GM19328 (cell line): ENCODE measurements around the gene IGF2.
"Not testable (repeated sequence)": the region's sequence is repeated elsewhere in the genome, so short reads cannot be mapped to it uniquely, and the experiment has no call there.

ENCODE experiments used
- ATAC-seq: cut with Tn5 transposase; IDR thresholded peaks from one replicate; pipeline ENCODE4 v1.9.1; 2021; ENCODE audit warnings: mild to moderate bottlenecking, moderate library complexity; ENCODE audit not compliant: unreplicated experiment

IGF2 gene

DNA sequence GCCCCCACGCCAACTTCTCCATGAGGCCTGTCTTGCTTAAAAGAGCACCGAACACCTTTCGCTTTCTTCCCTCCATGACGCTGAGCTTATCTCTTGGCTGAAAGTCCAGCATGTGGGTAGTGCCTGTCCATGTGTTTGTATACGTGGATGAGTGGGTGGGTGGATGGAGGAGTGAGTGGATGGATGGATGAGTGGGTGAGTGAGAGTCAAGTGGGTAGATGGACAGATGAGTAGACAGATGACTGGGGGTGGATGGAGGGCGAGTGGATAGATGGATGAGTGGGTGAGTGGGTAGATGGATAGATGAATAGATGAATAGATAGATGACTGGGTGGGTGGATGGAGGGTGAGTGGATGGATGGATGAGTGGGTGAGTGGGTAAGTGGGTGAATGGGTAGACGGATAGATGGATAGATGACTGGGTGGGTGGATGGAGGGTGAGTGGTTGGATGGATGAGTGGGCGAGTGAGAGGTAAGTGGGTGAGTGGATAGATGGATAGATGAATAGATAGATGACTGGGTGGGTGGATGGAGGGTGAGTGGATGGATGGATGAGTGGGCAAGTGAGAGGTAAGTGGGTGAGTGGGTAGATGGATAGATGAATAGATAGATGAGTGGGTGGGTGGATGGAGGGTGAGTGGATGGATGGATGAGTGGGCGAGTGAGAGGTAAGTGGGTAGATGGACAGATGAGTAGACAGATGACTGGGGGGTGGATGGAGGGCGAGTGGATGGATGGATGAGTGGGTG is 14.3 kb downstream of the IGF2 start:
- ATAC-seq = not testable (repeated sequence)

DNA sequence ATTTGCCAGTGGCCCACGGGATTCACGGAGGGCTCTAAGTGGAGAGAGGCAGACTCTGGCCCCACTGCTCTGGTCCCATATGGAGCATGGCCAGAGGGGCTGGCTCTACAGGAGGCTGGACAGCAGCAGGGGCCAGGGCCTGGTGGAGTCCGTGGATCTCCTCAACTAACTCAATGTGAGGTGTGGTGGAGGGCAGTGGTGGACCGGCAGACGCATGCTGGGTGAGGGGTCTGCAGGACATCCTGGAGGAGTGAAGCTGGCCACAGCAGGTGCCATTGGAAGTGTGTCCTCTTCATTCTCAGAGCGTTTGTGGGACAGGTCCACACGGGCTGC is 15.6 kb downstream of the IGF2 start:
- ATAC-seq = no peak

- no peak for ATAC-seq
These were observed 16.1 kb downstream of the IGF2 start for GRCh38 chr11:2122907-2123627.

GRCh38 chr11:2122222-2122906 is 16.8 kb downstream of the IGF2 start:
- no peak for ATAC-seq

DNA sequence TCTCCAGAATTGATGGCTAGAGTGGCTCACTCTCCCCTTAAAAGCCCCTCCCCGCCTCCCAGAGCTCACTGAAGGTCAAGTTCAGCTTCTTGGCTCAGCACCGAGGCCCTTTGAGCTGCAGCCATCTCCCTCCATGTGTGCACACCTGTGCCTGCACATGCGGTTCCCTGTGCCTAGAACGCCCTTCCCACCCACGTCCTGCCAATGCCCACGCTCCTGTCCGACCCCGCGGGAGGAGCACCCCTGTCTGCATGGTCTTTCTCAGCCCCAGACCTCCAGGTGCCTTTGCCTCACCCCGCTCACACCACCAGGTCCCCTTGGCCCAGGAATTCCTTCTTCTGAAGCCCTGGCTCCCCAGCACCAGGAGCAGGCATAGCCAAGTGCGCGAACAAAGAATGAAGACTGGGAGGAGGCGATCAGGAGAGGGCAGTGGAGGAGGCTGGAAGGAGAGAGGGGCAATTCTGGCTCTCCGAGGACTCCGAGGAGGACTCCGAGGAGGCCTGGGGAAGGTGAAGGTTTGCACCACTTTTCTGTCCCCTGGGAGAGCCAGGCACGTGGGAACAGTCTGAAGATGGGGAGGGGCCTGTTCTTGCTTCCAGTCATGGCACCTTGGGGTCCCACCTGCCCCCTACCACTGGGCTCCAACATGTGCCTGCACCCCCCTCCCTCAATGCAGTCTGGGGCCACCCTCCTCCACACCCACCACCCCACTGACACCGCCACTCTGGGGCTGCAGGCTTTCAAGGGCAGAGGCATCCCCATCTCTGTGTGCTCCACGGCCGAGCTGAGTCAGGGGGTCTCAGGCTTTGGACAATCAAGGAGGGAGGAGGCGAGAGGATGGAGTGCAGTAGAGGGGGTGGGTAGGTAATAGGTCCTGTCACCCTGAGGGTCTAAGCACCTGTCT is 17.7 kb downstream of the IGF2 start:
- no peak for ATAC-seq

DNA sequence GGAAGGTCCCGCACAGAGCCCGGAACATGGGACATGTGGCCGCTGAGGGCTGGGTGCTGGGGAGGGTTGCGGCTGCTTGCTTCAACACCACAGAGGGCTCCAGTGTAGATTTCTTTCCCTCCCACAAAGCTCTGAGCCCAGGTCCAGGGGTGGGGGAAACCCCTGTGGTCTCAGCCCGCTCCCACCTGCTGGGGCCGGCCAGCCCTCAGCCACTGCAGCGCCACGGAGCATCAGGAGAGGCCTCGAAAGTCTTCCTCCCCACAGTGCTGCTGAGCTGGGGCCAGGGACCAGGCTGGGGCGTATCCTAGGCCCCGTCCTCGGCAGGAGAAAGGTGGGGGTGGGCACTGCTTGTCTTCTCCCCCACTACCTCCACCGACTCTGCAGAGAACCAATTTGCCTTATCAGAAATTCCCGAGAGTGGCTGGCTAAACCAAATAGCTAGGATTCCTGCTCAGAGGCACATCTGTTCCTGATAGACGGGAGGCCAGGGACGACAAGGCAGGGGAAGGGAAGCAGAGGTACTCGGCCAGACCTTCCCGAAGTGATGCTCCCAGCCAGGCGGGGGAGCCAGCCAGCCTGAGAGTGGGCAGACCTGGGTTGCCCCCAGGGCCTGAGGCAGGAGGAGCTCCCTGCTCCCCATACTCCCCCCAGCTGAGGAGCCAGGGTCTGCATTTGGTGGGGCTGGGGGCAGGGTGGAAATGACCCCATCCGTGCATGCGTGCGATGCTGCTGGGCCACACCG is 18.7 kb downstream of the IGF2 start:
- ATAC-seq = no peak

DNA sequence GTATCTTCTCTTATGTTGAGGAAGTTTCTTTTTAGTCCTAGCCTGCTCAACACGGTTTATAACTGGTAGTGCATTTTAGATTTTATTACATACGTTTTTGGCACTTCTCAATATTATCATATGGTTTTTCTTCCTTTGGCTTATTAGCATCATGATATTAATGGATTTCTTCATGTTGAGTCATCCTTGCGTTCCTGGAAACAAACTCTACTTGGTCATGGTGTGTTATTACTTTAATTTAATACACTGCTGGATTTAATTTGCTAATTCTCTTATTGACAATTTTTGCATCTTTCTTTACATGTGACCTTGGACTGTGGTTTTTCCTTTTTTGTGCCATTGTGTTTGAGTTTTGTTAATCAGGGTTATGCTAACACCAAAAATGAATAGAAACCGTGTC is 20.5 kb downstream of the IGF2 start:
- ATAC-seq = no peak

GRCh38 chr11:2116680-2117079 is 22.5 kb downstream of the IGF2 start:
- ATAC-seq = no peak

GRCh38 chr11:2115308-2115707 is 23.9 kb downstream of the IGF2 start:
- no peak for ATAC-seq

GRCh38 chr11:2114430-2115241 is 24.6 kb downstream of the IGF2 start:
- no peak for ATAC-seq

GRCh38 chr11:2113776-2114175 is 25.4 kb downstream of the IGF2 start:
- ATAC-seq = no peak

GRCh38 chr11:2110521-2110920 is 28.7 kb downstream of the IGF2 start:
- ATAC-seq = no peak

- no peak for ATAC-seq
These were observed 29.6 kb downstream of the IGF2 start for GRCh38 chr11:2109541-2110019.

- ATAC-seq = no peak
These were observed 30.3 kb downstream of the IGF2 start for GRCh38 chr11:2108675-2109491.

GRCh38 chr11:2107941-2108630 is 31.1 kb downstream of the IGF2 start:
- ATAC-seq = no peak

DNA sequence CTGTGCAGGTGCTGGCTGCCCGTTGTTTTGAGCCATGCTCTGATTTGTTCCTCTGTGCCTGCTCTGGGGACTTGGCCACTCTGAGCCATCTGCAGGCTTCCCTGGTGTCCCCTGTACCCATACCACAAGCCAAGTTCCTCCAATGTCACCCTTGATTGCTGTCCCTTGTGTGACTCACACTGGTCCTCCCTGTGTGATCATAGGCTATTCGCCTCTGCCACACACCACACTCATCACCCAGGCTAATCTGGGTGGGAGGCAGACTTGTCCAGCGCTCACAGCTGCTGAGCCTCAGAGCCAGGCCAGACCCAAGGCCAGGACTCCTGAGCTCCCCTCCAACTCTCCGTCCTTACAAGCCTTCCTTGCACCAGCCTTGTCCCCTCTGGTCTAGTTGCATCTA is 31.7 kb downstream of the IGF2 start:
- no peak for ATAC-seq

DNA sequence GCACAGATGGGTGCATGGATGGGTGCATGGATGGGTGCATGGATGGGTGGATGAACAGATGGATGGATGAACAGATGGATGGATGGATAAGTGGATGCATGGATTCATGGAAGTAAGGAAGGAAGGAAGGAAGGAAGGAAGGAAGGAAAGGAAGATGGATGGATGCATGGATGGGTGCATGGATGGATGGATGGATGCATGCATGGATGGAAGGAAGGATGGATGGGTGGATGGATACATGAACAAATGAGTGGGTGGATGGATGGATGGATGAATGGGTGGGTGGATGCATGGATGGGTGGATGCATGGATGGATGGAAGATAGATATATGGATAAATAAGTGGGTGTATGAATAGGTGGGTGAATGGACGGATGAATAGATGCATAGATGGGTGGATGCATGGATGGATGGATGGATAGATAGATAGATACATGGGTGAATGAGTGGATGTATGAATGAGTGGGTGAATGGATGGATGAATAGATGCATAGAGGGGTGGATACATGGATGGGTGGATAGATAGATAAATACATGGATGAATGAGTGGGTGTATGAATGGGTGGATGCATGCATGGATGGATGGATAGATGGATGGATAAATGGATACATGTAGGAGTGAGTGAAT is 32.5 kb downstream of the IGF2 start:
- ATAC-seq = no peak
